ENCODE data around the gene PHKA2.

DNA sequence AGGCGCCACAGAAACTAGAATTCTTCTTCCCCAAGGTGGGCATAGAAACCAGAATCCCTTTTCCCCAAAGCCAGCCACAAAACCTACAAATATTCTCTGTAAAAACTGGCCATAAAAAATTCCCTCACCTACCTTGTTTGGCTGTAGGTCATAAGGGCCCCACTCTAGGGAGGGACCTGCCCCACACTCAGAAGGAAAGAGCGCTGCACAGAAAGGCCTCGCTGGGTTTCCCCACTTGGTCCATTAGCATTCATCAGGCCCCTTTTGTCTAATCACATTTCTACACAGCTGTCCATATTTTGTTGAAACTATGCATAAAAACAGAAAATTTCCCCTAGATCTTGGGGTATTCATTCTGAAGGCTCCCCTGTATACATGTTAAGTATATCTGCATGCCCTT, 54.1 kb downstream of the PHKA2 start:
- TF ChIP-seq HNF4A (conservative IDR thresholded peaks at IDR 0.05) (no peak), GABPA (IDR thresholded peaks at IDR 0.05 in 1 of 2, conservative IDR thresholded peaks at IDR 0.05 in 1 of 2) (no peak), SP1 (IDR thresholded peaks at IDR 0.05) (no peak), TAF1 (conservative IDR thresholded peaks at IDR 0.05) (no peak), EGR1 (IDR thresholded peaks at IDR 0.05; ENCODE audit: low read depth in 2 of 2) (no peak), YY1 (IDR thresholded peaks at IDR 0.05) (no peak), RXRA (IDR thresholded peaks at IDR 0.05) (no peak), JUND (IDR thresholded peaks at IDR 0.05) (no peak)
- TF ChIP-seq, protein P1, sequence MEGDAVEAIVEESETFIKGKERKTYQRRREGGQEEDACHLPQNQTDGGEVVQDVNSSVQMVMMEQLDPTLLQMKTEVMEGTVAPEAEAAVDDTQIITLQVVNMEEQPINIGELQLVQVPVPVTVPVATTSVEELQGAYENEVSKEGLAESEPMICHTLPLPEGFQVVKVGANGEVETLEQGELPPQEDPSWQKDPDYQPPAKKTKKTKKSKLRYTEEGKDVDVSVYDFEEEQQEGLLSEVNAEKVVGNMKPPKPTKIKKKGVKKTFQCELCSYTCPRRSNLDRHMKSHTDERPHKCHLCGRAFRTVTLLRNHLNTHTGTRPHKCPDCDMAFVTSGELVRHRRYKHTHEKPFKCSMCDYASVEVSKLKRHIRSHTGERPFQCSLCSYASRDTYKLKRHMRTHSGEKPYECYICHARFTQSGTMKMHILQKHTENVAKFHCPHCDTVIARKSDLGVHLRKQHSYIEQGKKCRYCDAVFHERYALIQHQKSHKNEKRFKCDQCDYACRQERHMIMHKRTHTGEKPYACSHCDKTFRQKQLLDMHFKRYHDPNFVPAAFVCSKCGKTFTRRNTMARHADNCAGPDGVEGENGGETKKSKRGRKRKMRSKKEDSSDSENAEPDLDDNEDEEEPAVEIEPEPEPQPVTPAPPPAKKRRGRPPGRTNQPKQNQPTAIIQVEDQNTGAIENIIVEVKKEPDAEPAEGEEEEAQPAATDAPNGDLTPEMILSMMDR (IDR thresholded peaks at IDR 0.05; ENCODE audit: low read depth, low read length, missing input control): no peak
- TF ChIP-seq, protein P2, sequence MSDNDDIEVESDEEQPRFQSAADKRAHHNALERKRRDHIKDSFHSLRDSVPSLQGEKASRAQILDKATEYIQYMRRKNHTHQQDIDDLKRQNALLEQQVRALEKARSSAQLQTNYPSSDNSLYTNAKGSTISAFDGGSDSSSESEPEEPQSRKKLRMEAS (IDR thresholded peaks at IDR 0.05): no peak
- TF ChIP-seq, protein P3, sequence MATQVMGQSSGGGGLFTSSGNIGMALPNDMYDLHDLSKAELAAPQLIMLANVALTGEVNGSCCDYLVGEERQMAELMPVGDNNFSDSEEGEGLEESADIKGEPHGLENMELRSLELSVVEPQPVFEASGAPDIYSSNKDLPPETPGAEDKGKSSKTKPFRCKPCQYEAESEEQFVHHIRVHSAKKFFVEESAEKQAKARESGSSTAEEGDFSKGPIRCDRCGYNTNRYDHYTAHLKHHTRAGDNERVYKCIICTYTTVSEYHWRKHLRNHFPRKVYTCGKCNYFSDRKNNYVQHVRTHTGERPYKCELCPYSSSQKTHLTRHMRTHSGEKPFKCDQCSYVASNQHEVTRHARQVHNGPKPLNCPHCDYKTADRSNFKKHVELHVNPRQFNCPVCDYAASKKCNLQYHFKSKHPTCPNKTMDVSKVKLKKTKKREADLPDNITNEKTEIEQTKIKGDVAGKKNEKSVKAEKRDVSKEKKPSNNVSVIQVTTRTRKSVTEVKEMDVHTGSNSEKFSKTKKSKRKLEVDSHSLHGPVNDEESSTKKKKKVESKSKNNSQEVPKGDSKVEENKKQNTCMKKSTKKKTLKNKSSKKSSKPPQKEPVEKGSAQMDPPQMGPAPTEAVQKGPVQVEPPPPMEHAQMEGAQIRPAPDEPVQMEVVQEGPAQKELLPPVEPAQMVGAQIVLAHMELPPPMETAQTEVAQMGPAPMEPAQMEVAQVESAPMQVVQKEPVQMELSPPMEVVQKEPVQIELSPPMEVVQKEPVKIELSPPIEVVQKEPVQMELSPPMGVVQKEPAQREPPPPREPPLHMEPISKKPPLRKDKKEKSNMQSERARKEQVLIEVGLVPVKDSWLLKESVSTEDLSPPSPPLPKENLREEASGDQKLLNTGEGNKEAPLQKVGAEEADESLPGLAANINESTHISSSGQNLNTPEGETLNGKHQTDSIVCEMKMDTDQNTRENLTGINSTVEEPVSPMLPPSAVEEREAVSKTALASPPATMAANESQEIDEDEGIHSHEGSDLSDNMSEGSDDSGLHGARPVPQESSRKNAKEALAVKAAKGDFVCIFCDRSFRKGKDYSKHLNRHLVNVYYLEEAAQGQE (IDR thresholded peaks at IDR 0.05): no peak

All from liver (tissue), 3 donors.